ENCODE data around the gene RTL1. TPM values are rescaled to one million over a fixed set of nuclear protein-coding genes. Genes with fewer than 3 reads are reported as not detected.

Gene RTL1
- total and polyA plus RNA-seq, 4 donors = 0.44 to 2.2 (median 1.1) TPM

- Histone ChIP-seq H3K4me3 (ENCODE audit: low read depth, low read length) (no peak overlapping the region), H3K36me3 (ENCODE audit: control insufficient read depth, insufficient read depth, low read length) (peaks cover 31% of the 10 kb centered on the region), H3K27ac (ENCODE audit: low read depth, low read length) (no peak overlapping the region), H3K9me3 (ENCODE audit: control insufficient read depth, insufficient read depth, low read length) (no peaks in the 10 kb centered on the region), H3K27me3 (ENCODE audit: control insufficient read depth, insufficient read depth, low read length) (peaks cover 10% of the 10 kb centered on the region), H3K4me1 (ENCODE audit: control insufficient read depth, insufficient read depth, low read length) (peaks cover 29% of the 10 kb centered on the region)
- DNase-seq (ENCODE audit: low read depth in 4 of 6, low spot score in 6 of 6) = no peak
- WGBS (ENCODE audit: insufficient coverage) = 91% methylated on average over 5 of the region's 8 CpGs
These were observed 3.7 kb upstream of the RTL1 start for GRCh38 chr14:100907240-100907639.

GRCh38 chr14:100906420-100906819 lies 2.9 kb upstream of the RTL1 start:
- H3K4me3 ChIP-seq (ENCODE audit: low read depth, low read length) = no peak overlapping the region
- H3K36me3 ChIP-seq (ENCODE audit: control insufficient read depth, insufficient read depth, low read length) = peaks cover 39% of the 10 kb centered on the region
- peaks cover 10% of the 10 kb centered on the region for H3K27me3 ChIP-seq (ENCODE audit: control insufficient read depth, insufficient read depth, low read length)
- H3K27ac ChIP-seq (ENCODE audit: low read depth, low read length) = no peak overlapping the region
- no peak for DNase-seq (ENCODE audit: low read depth in 4 of 6, low spot score in 6 of 6)
- H3K4me1 ChIP-seq (ENCODE audit: control insufficient read depth, insufficient read depth, low read length) = peaks cover 37% of the 10 kb centered on the region
- H3K9me3 ChIP-seq (ENCODE audit: control insufficient read depth, insufficient read depth, low read length) = no peaks in the 10 kb centered on the region
- 55% methylated on average over 4 of the region's 6 CpGs for WGBS (ENCODE audit: insufficient coverage)

- H3K4me1 ChIP-seq (ENCODE audit: control insufficient read depth, insufficient read depth, low read length) = peaks cover 50% of the 10 kb centered on the region
- no peaks in the 10 kb centered on the region for H3K9me3 ChIP-seq (ENCODE audit: control insufficient read depth, insufficient read depth, low read length)
- peaks cover 13% of the 10 kb centered on the region for H3K27me3 ChIP-seq (ENCODE audit: control insufficient read depth, insufficient read depth, low read length)
- H3K36me3 ChIP-seq (ENCODE audit: control insufficient read depth, insufficient read depth, low read length) = peaks cover 39% of the 10 kb centered on the region
- H3K27ac ChIP-seq (ENCODE audit: low read depth, low read length) = no peak overlapping the region
- peak overlapping the region; percentile 7 for H3K4me3 ChIP-seq (ENCODE audit: low read depth, low read length)
- no peak for DNase-seq (ENCODE audit: low read depth in 4 of 6, low spot score in 6 of 6)
- 44% methylated on average over 5 of the region's 12 CpGs for WGBS (ENCODE audit: insufficient coverage)
These were observed 1.6 kb upstream of the RTL1 start for GRCh38 chr14:100905166-100905565.

DNA sequence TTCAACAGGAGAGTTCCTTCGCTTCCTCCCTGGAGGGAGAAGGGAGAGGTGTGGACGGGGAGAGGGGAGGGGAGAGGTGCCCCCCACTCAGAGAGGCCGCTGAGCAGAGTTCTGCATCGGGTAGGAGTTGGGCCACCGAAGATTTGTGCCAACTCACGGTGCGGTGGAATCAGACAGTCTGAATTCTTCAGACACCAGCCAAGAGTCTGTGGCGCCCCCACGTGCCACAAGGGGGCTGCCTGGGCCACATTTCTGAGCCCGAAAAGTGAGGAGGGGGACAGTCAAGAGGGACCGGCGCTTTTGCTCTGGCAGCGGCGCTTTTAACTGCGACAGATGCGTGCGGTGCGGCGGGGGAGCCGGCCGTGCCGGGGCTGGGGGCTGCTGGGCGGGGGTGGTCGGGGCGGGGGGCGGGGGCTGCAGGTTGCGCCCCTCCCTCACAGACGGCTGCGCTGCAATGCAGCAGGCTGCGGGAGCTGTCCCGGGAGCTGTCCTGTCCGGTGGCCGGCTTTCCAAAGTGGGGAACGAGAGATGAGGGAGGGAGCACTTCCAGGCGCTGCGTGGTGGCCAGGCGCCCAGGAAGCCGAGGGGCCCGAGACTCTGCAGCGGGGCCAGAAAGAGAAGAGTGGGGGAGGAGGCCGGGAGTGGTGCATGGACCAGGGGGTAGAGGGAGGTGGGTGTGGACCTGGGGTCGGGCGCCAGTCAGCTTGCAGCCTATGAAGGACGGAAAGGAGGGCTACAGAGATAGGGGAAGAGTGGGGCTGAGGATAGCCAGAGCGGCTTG lies 975 bp upstream of the RTL1 start:
- H3K36me3 ChIP-seq (ENCODE audit: control insufficient read depth, insufficient read depth, low read length) = peaks cover 38% of the 10 kb centered on the region
- peak overlapping the region; percentile 7 for H3K4me3 ChIP-seq (ENCODE audit: low read depth, low read length)
- peaks cover 13% of the 10 kb centered on the region for H3K27me3 ChIP-seq (ENCODE audit: control insufficient read depth, insufficient read depth, low read length)
- DNase-seq (ENCODE audit: low read depth in 4 of 6, low spot score in 6 of 6) = peak in 3 of 6 donors; percentile 31 to 83 (median 72)
- WGBS (ENCODE audit: insufficient coverage) = 4% methylated on average over 36 of the region's 45 CpGs
- H3K9me3 ChIP-seq (ENCODE audit: control insufficient read depth, insufficient read depth, low read length) = no peaks in the 10 kb centered on the region
- no peak overlapping the region for H3K27ac ChIP-seq (ENCODE audit: low read depth, low read length)
- peaks cover 57% of the 10 kb centered on the region for H3K4me1 ChIP-seq (ENCODE audit: control insufficient read depth, insufficient read depth, low read length)

- H3K36me3 ChIP-seq (ENCODE audit: control insufficient read depth, insufficient read depth, low read length) = peaks cover 39% of the 10 kb centered on the region
- 74% methylated on average over 4 of the region's 10 CpGs for WGBS (ENCODE audit: insufficient coverage)
- no peak overlapping the region for H3K27ac ChIP-seq (ENCODE audit: low read depth, low read length)
- DNase-seq (ENCODE audit: low read depth in 4 of 6, low spot score in 6 of 6) = no peak
- no peak overlapping the region for H3K4me3 ChIP-seq (ENCODE audit: low read depth, low read length)
- peaks cover 69% of the 10 kb centered on the region for H3K4me1 ChIP-seq (ENCODE audit: control insufficient read depth, insufficient read depth, low read length)
- H3K9me3 ChIP-seq (ENCODE audit: control insufficient read depth, insufficient read depth, low read length) = no peaks in the 10 kb centered on the region
- H3K27me3 ChIP-seq (ENCODE audit: control insufficient read depth, insufficient read depth, low read length) = peaks cover 13% of the 10 kb centered on the region
These were observed 421 bp downstream of the RTL1 start for GRCh38 chr14:100903134-100903468.

DNA sequence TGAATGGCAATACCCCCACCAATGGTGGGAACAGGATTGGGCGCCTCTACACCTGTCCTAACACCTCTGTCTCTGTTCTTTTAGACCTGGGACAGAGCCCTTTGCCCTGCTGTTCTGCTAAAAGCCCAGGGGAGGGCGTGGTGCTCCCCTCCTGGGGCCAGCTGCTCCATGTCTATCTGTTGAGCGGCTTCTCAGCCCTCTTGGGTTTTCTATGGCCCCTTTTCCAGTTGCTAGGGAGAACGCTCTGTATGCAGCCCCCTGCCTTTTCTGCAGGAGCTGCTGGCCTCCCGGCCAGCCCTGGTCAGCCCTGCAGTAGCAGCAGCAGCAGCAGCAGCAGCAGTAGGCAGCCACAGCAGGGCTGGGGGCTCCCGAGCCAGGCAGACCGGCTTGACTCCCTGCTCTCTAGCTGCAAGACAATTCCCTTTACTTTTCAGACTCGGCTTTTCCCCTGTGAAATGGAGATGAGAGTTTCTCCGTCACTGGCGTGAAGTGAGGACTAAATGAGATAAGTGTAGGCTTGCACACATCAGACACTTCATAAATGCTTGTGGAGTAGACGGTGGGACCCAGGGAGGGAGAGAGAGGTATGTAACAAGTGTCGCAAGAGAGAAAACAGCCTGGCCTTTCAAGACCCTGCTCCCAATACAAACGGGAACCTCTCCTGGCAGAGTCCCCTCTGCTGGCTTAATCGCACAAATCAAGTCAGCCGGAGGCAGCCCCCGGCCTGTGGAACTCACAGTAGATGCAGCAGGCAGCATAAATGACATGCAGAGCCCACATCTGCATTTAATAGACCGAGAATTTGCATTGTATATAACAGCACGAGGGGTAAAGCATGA lies 1.0 kb downstream of the RTL1 start:
- H3K36me3 ChIP-seq (ENCODE audit: control insufficient read depth, insufficient read depth, low read length) = peaks cover 39% of the 10 kb centered on the region
- H3K4me1 ChIP-seq (ENCODE audit: control insufficient read depth, insufficient read depth, low read length) = peaks cover 69% of the 10 kb centered on the region
- peaks cover 12% of the 10 kb centered on the region for H3K27me3 ChIP-seq (ENCODE audit: control insufficient read depth, insufficient read depth, low read length)
- 37% methylated on average over 9 of the region's 18 CpGs for WGBS (ENCODE audit: insufficient coverage)
- no peaks in the 10 kb centered on the region for H3K9me3 ChIP-seq (ENCODE audit: control insufficient read depth, insufficient read depth, low read length)
- peak in 2 of 6 donors; percentile 25 to 57 for DNase-seq (ENCODE audit: low read depth in 4 of 6, low spot score in 6 of 6)
- H3K27ac ChIP-seq (ENCODE audit: low read depth, low read length) = no peak overlapping the region
- no peak overlapping the region for H3K4me3 ChIP-seq (ENCODE audit: low read depth, low read length)

DNA sequence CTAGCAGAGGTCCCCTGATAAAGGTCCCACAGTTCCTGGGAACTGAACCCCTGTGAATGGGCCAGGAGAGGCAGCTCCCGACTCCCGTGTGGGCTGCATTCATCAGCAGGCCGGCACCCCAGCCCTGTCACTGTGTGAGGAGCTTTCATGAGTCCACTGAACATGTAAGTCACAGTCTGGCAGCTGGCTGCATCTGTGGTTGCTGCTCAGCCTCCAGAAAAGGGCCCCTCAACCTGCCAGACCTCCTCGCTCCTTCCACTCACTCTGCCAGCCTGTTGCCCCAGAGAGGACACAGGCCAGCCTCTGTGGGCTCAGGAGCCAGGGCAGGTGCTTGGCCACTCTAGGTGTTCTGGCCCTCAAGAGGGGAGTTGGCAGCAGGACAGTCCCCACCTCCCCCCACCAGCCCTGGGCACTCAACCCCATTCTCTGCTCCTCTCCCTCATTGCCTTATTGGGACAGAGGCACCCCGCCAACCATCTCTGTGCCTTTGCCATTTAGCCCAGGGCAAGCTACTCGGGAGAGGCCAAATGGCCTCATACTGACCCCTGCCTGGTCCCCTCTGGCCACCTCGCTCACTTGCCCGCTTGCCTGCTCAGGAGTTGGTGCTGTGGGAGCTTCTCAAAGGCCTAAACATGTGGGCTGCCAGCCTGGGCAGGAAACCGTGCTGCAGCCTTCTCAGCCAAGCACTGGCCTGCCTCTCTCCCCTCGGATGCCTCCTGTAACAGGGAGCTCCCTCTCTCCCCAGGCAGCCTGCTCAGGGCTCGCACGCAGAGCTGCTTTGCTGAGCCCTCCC lies 1.9 kb downstream of the RTL1 start:
- WGBS (ENCODE audit: insufficient coverage) = 75% methylated on average over 11 of the region's 12 CpGs
- Histone ChIP-seq H3K27me3 (ENCODE audit: control insufficient read depth, insufficient read depth, low read length) (peaks cover 10% of the 10 kb centered on the region), H3K4me3 (ENCODE audit: low read depth, low read length) (no peak overlapping the region), H3K27ac (ENCODE audit: low read depth, low read length) (no peak overlapping the region), H3K4me1 (ENCODE audit: control insufficient read depth, insufficient read depth, low read length) (peaks cover 72% of the 10 kb centered on the region), H3K36me3 (ENCODE audit: control insufficient read depth, insufficient read depth, low read length) (peaks cover 38% of the 10 kb centered on the region), H3K9me3 (ENCODE audit: control insufficient read depth, insufficient read depth, low read length) (no peaks in the 10 kb centered on the region)
- no peak for DNase-seq (ENCODE audit: low read depth in 4 of 6, low spot score in 6 of 6)

- Histone ChIP-seq H3K9me3 (ENCODE audit: control insufficient read depth, insufficient read depth, low read length) (no peaks in the 10 kb centered on the region), H3K27ac (ENCODE audit: low read depth, low read length) (no peak overlapping the region), H3K4me3 (ENCODE audit: low read depth, low read length) (no peak overlapping the region), H3K36me3 (ENCODE audit: control insufficient read depth, insufficient read depth, low read length) (peaks cover 35% of the 10 kb centered on the region), H3K4me1 (ENCODE audit: control insufficient read depth, insufficient read depth, low read length) (peaks cover 75% of the 10 kb centered on the region), H3K27me3 (ENCODE audit: control insufficient read depth, insufficient read depth, low read length) (peaks cover 7% of the 10 kb centered on the region)
- 48% methylated on average over 15 of the region's 15 CpGs for WGBS (ENCODE audit: insufficient coverage)
- DNase-seq (ENCODE audit: low read depth in 4 of 6, low spot score in 6 of 6) = peak in 2 of 6 donors; percentile 36 to 66
These were observed 2.6 kb downstream of the RTL1 start for GRCh38 chr14:100900837-100901390.
